Progenitor cell of endocrine pancreas (in vitro differentiated cells): ENCODE data around the gene NDP. TPM values are rescaled to one million over a fixed set of nuclear protein-coding genes. Genes with fewer than 3 reads are reported as not detected.

ENCODE experiments used
- DNase-seq: peaks from one replicate; pipeline ENCODE4 v3.0.0; 2021; ENCODE audit warnings: low spot score; ENCODE audit not compliant: unreplicated experiment
- H3K27ac Mint-ChIP-seq: 2 replicates; pipeline ENCODE4 v1.8.0; 2021; ENCODE audit warnings: mild to moderate bottlenecking, moderate library complexity, mixed read lengths
- H3K27me3 Mint-ChIP-seq: 2 replicates; pipeline ENCODE4 v1.8.0; 2021; ENCODE audit warnings: mixed read lengths
- H3K36me3 Mint-ChIP-seq: 2 replicates; pipeline ENCODE4 v1.8.0; 2022; ENCODE audit warnings: mixed read lengths; ENCODE audit not compliant: insufficient read depth
- H3K4me1 Mint-ChIP-seq: 2 replicates; pipeline ENCODE4 v1.8.0; 2021; ENCODE audit warnings: low read depth, mixed read lengths
- H3K4me3 Mint-ChIP-seq: 2 replicates; pipeline ENCODE4 v1.8.0; 2021; ENCODE audit warnings: low read depth, mild to moderate bottlenecking, moderate library complexity, mixed read lengths
- H3K9me3 Mint-ChIP-seq: 2 replicates; pipeline ENCODE4 v1.8.0; 2021; ENCODE audit warnings: low read depth, mixed read lengths
- total RNA-seq: library from RNA; stranded (reverse); gene quantifications from 2 replicates; pipeline ENCODE4 v1.2.1, GENCODE V29; 2021
- TF ChIP-seq, protein P1 (sequence below): fragments of 200-600 bp; sonication (generic); IDR thresholded peaks from one replicate; pipeline ENCODE4 v1.5.0; 2021; ENCODE audit warnings: antibody characterized with exemption, mild to moderate bottlenecking; ENCODE audit not compliant: unreplicated experiment

NDP gene
- total RNA-seq, 1 donor from 2014 or later, result not detected

DNA sequence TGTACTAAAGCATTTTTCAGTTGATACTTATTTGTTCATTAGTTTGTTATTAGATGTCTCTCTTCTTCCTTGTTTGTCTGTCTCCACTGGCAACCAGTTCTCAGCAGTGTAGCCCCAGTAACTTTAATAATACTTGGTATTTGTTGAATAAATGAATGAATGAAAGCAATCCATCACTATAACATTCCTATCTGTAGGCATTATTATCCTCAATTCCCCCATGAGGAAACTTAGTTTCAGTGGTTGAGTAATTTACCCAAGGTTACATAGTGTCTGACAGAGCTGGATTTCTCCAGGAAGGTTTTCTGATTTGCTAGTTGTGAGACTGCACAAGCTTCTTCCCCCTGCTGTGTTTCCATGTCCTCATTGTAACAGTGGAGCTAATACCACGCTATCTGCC, 63.2 kb downstream of the NDP start:
- Mint-ChIP-seq H3K27me3 (no peaks in the 10 kb centered on the region), H3K27ac (no peak overlapping the region), H3K9me3 (peaks cover 10% of the 10 kb centered on the region), H3K36me3 (no peaks in the 10 kb centered on the region), H3K4me1 (no peaks in the 10 kb centered on the region), H3K4me3 (no peak overlapping the region)
- TF ChIP-seq, protein P1, sequence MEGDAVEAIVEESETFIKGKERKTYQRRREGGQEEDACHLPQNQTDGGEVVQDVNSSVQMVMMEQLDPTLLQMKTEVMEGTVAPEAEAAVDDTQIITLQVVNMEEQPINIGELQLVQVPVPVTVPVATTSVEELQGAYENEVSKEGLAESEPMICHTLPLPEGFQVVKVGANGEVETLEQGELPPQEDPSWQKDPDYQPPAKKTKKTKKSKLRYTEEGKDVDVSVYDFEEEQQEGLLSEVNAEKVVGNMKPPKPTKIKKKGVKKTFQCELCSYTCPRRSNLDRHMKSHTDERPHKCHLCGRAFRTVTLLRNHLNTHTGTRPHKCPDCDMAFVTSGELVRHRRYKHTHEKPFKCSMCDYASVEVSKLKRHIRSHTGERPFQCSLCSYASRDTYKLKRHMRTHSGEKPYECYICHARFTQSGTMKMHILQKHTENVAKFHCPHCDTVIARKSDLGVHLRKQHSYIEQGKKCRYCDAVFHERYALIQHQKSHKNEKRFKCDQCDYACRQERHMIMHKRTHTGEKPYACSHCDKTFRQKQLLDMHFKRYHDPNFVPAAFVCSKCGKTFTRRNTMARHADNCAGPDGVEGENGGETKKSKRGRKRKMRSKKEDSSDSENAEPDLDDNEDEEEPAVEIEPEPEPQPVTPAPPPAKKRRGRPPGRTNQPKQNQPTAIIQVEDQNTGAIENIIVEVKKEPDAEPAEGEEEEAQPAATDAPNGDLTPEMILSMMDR, result no peak
- DNase-seq, result no peak

DNA sequence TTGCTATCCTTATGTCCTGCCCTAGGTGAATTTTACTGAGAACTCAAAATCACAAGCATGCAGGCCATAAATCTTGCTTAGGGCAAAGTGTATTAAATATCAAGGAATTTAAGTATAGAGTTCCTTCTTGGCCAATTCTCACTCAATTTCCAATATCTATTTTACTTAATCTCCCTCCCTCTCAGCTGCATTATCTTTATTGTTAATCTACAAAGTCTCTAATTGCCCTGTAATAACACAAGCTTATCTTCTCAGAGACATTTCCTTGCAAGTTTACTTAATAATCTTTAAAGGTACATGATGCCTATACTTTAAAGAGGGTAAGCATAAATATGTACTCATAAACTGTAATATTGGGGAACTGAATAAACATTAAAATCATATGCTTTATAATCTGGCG, 64.0 kb downstream of the NDP start:
- Mint-ChIP-seq H3K9me3 (peaks cover 14% of the 10 kb centered on the region), H3K4me1 (no peaks in the 10 kb centered on the region), H3K36me3 (no peaks in the 10 kb centered on the region), H3K27ac (no peak overlapping the region), H3K27me3 (no peaks in the 10 kb centered on the region), H3K4me3 (no peak overlapping the region)
- TF ChIP-seq, protein P1, result no peak
- DNase-seq, result no peak

DNA sequence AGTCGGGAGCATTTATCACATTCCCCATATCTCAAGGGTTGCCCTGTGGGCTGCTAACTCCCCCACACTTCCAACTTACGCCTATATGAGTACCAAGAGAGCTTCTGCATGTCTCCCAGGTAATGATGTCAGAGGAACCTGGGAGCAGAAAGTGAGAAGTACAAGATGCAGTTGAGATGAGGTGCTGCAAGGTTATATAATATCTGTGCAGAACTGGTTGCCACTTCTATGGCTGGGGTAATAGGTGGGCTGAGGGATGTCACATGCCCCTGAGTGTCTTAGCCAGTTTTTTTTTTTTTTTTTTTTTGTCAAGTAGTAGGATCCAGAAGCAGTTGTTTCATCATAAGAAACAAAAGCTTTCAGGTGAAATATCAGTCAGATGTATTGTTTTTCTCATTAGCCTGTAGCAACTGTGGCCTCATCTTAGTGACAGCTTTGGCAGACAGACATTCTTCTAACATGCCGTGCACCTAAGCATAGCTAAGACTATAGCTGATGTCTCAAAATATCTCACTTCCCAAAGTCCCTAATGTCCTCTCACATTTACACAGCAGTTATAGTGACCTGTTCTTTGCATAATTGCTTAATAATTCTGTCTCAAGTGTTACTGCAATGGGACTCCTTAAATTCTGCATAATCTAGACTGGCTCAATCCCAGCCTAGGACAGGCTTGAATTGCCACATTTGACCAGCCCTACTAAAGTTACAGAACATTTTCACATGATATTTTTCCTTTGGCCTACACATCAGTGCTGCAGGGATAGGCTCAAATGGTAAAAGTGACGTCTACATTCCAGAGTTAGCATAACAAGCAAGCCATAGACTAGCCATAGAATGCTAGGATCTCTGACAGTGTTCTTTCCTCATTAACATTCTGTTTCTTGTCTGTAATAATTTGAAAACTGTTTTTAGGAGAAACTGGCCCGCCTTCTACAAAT, 73.0 kb downstream of the NDP start:
- no peak for DNase-seq
- Mint-ChIP-seq H3K4me3 (no peak overlapping the region), H3K9me3 (peaks cover 15% of the 10 kb centered on the region), H3K27ac (no peak overlapping the region), H3K4me1 (no peaks in the 10 kb centered on the region), H3K36me3 (no peaks in the 10 kb centered on the region), H3K27me3 (no peaks in the 10 kb centered on the region)
- TF ChIP-seq, protein P1, result no peak

Other genes starting within 250 kb of the NDP start
- 0.82 and 0.93 TPM in 2 replicates for gene MAOB, start 90.9 kb downstream of the NDP start, total RNA-seq